NCI-H128 (cell line): ENCODE data around the gene LENG8.
A peak's percentile ranks its signal among the peaks of the same experiment; 100 is the strongest.

Source experiments
- DNase-seq: peaks from one replicate; lab custom pipeline; 2025; ENCODE audit not compliant: unreplicated experiment; lab: John Stamatoyannopoulos, UW

LENG8 gene

DNA sequence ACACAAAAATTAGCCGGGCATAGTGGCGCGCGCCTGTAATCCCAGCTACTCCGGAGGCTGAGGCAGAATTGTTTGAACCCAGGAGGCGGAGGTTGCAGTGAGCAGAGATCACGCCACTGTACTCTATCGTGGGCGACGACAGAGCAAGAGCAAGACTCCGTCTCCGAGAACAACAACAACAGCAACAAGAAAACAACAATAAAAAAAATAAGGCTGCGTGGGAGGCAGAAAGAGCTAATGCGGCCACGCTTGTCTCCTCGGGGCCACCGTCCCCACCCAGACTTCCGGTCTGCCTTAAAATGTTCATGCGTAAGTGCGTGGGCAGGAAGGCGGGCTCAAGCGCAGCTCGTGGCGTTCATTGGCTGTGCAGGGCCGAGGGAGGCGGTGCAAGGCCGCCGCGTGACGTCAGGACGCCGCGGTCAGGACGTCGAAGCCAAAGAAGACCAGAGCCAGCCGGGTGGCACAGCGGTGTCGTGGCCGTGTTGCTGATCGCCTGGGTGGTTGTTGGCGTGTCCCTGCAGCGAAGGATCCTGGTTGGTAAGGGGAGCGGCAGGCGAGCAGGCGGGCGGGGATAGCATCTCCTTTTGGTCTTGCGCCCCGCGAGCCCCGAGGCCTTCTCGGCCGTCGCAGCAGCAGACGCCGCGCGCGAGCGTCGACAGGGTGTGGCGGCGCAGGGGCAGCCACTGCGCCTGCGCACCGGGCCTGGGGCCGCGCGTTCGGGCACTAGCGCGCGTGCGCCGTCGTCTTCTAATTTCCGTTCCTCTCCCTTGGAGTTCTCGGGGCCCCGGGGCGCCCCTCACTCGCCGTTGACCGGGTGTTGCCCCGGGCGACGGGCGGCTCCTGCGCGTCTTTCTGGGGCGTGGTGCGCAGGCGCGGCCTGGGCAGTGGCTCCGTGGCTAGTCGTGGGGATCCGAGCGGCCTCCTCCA lies at the start of gene LENG8:
LENG8 (plus strand) TSS at position 426 of the 927 bp plus-strand sequence. CDS start 2,146 bp downstream, outside the sequence.
- DNase-seq, result peak; percentile 87

DNA sequence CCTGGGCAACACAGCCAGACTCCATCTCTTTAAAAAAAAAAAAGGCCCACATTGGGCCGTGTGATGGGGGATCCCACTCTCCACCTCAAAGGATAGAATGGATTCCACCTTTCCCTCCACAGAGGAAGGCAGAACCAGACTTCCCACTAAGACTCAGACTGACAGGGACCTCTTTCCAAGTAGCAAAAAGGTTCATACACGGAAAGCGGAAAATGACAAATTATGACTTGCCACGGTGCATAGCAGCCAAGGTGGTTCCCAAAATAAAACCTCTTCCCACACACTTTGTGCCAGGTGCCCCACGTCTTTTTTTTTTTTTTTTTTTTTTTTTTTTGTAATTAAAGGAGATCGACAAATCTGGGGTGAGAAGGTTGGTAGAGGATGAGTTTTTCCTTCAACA lies 48.1 kb upstream of the LENG8 start:
- no peak for DNase-seq

DNA sequence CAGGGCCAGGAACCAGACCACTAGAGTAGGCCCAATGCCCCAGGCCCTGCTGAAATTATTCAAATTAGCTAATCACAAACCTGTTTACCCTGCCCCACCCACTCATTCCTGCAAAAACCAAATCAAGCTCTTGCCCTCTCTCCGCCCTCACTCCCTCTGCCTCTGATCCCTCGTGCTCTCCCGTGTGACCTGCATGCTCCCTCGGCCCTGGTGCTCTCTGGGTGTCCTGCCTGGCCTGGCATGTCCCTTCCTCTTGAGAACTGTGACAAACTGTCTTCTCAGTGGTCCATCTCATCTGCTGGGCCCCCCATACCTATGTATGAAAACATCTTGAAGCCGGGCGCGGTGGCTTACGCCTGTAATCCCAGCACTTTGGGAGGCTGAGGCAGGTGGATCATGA lies 45.9 kb upstream of the LENG8 start:
- no peak for DNase-seq

DNA sequence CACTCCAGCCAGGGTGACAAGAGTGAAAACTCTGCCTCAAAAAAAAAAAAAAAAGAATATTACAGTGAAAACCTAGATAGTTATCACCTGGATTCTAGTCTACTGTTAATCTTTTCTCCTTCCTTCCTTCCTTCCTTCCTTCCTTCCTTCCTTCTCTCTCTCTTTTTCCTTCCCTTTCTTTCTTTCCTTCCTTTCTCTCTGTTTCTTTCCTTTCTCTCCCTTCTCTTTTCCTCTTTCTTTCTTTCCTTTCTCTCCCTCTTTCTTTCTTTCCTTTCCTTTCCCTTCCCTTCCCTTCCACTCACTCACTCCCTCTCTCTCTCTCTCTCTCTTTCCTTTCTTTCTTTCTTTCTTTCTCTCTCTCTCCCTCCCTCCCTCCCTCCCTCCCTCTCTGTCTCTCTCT lies 43.4 kb upstream of the LENG8 start:
- no peak for DNase-seq

DNA sequence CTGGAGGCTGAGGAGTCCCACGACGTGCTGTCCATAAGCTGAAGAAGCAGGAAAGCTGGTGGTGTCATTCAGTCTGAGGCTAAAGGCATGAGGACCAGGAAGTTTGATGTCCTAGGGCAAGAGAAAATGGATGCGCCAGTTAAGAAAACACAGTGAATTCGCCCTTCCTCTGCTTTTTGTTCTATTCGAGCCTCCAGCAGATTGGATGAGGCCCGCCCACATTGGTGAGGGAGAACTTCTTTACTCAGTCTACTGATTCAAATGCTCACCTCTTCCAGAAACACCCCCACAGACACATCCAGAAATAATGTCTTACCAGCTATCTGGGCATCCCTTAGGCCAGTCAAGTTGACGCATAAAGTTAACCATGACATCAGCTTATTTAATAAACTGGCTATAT lies 41.2 kb upstream of the LENG8 start:
- no peak for DNase-seq

DNA sequence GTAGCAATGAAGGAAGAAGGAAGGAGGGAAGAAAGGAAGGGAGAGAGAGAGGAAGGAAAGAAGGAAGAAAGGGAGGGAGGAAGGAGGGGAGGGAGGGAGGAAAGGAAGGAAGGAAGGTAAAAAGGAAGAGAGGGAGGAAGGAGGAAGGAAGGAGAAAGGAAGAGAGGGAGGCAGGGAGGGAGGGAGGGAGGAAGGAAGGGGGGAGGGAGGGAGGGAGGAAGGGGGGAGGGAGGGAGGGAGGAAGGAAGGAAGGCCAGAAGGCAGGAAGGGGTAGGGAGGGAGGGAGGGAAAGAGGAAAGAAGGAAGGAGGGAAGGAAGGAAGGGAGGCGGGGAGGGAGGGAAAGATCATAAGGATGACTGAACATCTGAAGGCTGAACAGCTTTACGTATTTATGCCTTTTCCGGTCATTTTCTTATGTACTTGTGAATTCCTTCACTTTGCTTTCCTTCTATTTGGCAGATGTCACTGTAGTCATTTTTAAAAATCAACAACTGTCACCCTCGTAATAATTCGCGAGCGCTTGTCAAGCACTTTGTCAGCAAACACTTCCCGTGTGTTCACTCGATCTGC lies 40.5 kb upstream of the LENG8 start:
- no peak for DNase-seq

DNA sequence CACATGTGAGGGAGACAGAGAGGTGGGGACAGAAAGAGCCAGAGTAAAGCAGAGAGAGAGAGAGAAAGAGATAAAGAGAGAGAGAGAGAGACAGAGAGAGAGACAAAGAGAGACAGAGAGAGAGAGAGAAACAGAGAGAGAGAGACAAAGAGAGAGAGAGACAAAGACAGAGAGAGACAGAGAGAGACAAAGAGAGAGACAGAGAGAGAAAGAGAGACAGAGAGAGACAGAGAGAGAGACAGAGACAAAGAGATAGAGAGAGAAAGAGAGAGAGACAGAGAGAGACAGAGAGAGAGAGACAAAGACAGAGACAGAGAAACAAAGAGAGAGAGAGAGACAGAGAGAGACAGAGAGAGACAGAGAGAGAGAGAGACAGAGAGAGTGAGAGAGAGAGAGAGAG lies 38.0 kb upstream of the LENG8 start:
- DNase-seq, result no peak

DNA sequence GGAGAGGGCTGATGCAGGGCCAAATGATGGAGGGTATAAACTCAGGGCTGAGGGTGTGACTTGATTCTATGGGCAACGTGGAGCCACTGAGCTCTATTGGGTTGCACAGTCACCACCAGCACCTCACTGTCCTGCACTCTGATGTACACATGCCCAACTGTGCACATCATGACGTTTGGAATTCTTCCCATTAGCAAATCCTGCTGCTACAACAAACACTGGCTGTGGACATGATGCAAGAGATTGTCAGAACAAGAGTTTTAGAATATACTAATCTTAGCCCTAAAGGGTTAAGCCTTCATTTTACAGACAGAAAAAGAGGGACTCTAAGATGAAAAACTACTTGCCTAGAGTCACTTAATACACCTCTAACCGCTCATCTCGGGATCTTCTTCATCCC lies 36.1 kb upstream of the LENG8 start:
- DNase-seq, result no peak

DNA sequence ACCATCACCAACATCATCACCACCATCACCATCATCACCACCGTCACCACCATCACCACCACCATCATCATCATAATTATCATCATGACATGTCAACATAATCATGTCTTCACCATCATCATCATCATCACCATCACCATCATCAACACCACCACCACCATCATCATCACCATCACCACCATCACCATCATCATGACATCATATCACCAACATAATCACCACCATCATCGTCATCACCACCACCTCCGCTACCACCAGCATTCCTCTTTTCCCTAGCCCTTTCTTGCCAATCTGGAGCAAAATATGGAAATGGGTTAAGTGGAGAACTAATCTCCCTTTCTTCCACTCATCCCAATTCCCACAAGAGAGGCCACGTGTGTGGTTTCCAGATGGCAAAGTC lies 34.8 kb upstream of the LENG8 start:
- DNase-seq, result no peak

DNA sequence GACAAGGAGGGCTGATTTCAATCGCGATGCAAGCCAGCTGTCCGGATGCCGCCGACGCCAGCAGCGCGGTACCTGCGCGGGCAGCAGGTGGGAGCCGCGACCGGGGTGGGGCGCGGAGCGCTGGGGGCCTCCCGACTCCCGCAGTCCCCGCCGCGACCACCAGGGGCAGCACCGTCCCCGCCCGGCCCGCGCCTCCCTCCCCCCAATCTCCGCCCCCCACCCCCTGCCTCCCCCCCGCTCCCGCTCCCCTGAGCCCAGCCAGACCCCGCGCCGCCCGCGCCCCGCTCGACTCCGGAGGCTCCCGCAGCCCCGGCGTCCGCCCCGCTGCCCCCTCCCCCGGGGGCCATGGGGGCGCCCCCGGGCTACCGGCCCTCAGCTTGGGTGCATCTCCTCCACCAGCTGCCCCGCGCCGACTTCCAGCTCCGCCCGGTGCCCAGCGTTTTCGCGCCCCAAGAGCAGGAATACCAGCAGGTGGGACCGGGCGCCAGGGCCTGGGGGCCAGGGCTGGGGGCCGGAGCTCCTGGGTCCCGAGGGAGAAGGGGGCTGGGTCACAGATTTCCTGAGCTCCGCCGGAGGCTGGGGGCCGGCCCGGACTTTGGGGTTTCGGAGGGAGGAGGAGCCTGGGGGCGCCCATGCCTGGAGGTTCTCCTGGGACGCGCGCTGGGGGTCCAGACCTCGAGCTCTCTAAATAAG lies 33.6 kb upstream of the LENG8 start, which contains the start of gene TTYH1:
TTYH1 (plus strand) TSS at position 257 of the 693 bp plus-strand sequence; CDS start at position 346, 89 bp downstream.
- no peak for DNase-seq

DNA sequence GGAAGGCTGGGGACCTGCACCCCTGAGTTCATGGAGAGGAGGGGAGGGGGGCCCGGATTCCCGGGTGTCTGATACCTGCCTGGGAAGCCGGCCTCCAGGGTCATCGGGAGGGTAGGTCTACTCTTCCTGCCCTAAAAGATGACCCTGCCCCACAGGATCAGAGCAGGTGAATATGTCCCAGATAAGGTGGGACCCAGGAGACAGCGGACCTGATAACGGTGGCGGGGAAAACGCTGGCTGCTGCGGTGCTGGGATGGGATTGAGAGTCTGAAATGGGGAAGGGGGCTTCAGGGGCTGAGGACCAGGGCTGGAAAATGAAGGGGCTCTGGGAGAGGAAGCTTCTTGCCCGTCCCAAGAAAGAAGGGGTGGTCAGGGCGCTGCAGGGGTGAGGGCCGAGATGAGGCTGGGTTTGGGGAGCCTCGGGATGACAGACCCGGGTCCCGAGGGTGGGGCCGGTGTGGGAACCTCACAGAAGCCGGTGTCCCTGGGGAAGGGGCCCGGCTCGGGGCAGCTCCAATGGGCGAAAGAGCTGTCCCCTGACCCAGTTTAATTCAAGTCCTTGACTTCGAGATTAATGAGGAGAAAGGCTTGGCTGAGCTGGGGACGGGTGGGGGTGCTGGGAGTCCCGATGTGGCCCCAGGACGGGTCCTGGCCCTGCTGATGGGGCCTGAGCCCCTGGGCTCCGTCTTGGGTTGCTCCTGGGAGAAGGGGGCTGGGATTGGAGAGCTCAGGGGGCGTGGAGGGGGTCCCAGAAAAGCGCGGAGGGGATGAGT lies 32.9 kb upstream of the LENG8 start:
- no peak for DNase-seq

DNA sequence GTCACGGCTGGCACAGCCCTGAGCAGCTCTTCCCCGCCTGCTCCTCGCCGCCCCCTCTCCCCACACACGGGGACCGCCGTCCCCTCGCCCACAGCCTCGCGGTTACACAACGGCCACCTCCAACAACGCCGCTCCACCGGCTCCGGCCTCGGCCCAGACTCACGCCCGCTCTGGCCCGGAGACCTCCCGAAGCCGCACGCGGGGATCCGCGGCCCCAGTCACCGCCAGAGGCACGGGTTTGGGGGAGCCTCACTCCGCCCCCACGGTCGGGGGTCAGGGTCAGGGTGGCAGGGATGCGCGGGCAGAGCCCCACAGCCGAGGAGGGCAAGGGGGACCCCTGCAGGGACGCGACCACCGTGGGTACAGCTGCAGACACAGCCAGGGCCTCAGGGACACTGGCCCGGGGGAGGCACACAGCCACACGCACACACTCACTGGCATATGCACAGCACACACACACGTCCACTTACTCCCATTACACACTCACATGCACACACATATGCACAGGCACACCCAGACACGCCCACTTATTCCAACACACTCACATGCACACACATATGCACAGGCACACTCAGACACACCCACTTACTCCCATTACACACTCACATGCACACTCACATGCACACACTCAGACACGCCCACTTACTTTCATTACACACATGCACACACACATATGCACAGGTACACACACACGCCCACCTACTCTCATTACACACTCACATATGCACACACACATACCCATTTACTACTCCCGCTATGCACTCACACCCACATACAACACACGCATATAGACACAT lies 32.1 kb upstream of the LENG8 start:
- DNase-seq, result no peak

DNA sequence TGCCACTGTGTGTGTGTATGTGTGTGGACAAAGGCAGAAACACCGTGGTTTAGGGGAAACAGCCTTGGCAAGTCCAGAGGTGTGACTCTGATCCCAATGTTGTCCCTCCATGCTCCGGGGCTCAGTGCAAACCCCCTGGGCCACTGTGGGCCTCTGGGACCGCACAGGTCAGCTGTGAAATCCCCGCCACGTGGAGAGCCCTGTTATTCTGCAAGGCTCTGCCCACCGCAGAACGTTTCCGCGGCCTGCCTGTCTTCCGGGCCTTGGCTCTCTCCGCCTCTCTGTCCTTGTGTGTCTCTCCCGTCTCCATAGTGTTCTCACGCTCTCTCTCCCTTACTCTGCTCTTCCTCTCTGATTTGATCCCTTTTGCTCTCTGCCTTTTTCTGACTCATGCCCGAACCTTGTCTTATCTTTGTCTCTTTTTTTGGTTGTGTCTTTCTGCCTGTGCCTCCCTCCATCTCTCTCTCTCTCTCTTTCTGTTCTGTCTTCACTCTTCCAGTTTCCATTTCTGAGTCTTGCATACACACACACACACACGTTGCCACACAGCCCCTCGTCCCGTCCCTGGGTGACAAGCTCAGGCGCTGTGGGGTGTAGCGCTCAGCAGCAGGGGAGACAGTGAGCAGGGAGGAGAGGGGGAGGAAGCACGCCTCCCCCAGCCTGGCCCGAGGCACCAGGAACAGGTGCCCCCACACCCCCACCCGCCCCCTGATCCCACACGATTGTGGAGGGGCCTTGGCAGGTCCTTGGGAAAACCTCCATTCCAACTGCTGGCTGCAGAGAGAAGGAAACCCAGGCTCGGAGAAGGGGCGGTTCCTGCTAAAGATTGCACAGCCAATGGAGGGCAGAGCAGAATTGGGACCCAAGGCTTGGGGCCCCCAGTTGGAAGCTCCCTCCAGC lies 30.7 kb upstream of the LENG8 start:
- no peak for DNase-seq

DNA sequence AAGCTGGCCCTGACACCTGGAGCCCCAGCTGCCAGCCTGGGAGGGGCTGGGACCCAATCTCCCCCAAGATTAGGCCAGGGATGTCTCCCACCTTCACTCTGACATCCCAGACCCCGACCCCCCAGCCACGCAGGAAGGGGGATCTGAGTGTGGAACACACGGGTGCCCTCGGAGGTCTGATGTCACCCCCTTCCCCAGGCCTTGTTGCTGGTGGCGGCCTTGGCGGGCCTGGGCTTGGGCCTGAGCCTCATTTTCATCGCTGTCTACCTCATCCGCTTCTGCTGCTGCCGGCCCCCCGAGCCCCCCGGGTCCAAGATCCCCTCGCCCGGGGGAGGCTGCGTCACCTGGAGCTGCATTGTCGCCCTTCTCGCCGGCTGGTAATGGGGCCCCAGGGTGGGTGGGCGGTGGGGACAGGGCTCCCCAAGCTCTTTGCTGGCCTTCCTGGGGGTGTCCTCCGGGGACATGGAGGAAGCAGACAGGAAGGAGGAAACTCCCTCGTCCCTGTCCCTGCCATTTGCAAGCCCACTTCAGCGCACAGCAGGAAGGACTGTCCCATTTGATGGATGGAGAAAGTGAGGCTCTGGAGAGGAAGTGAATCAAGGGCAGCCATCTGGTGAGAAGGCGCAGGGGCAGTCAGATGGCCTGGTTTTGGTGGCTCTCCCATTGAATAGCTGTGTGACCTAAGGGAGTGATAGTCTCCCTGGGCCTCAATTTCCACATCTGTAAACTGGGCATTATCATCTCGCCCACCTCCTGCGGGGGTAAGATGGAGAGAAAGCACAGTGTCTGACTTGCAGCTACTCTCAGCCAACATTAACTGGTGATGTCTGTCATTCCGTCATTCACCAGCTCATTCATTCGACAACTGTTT lies 29.8 kb upstream of the LENG8 start:
- DNase-seq, result no peak

DNA sequence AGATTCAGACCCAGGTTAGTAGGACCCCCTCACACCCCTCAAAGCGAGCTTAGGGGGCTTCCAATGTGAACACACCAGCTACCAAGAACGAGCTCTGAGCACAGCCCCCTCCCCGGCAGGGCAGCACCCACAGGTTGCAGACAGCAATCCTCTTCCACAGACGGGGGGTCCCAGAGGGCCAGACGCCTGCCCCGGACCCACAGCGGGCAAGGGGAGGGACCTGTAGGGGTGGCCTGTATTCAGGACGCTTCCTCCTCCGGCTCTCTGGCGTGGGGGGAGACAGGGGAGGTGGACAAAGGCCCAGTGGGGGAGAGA lies 29.0 kb upstream of the LENG8 start:
- DNase-seq, result no peak

DNA sequence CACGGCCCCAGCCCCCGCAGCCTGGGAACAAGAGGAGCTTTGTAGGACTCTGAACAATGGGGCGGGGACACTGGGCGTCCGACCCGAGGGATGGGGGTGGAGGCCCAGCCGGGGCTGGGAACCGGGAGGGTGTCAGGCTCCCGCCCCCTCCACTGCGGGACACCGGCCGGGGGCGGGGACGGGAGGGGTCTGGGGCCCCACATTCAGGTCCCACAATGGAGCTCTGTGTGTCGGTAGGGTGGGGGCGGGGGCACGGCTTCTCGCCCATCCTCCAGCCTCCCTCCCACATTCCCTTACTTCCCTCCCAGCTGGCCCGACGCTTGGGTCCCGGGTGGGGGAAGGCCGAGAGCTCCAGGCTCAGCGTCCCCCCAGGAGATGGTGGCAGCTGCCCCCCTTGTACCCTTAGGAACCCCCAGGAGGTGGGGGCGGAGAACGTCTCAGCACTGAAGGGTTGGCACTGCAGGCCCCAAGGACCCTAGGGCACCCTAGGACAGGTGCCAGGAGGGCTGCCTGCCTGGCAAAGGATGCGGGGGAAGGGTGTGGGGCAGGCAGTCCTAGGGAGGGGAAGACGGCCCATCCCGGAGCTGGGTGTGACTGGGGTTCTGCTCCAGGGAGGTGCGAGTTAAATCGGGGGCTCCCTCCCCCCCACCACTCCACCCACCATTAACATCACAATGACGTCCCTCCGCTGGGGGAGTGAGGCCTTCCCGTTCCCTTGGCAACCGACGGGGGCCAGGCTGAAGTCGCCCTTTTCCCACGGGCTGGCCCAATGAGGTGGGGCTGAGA lies 28.4 kb upstream of the LENG8 start:
- no peak for DNase-seq

DNA sequence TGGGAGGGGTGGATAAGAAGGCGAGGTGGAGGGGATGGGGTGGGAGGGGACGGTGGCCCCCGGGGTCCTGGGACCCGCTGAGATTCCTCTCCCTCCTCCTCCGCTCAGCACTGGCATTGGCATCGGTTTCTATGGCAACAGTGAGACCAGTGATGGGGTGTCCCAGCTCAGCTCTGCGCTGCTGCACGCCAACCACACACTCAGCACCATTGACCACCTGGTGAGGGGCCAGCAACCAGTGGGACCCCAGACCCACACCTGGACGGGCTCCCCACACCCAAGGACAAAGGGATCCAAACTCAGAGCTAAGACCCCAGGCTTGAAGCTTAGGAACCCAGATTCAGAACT lies 27.9 kb upstream of the LENG8 start:
- no peak for DNase-seq

DNA sequence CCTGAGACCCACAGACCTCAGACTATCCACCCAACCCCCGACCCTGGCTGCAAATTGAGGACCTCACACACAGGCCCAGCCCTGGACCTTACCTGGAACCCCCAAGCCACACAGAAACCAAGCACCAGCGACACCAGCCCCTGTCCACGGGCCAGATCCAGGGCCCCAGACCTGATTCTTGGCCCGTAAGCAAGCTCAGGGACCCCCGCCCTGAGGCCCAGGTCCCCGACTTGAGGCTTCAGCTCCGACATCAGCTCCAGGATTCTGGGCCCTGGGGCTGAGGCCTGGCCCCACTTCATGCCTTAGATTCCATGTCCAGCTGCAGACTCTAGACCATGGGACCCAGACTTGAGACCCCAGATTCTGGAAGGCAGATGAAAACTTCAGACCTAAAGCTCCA lies 27.5 kb upstream of the LENG8 start:
- DNase-seq, result no peak
